ENCODE data around the gene MRM3.
"Not testable (repeated sequence)": the region's sequence is repeated elsewhere in the genome, so short reads cannot be mapped to it uniquely, and the experiment has no call there.

Gene MRM3

DNA sequence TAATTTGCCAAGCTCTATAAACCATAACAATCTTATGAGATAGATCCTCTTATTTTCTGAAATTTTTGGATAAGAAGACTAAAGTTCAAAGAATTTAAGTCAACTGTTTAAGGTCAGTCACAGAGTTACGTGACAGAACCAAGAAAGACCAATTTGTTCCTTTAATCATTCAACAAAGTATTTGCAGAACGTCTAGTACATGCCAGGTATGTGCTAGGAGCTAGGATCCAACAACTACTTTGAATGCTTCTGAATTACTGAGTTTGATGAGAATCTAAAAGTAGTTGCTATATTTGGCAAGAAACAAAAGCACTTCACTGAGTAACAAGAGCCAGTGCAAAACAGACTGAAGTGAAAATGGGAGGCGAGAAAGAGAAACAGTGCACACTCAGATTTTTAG, 15.1 kb upstream of the MRM3 start:
- POLR2A ChIA-PET, result interaction anchor here (1.0 kb wide), 1 partner anchor 14 kb away, joined by 4 read pairs; no protein-coding TSS in a partner anchor

DNA sequence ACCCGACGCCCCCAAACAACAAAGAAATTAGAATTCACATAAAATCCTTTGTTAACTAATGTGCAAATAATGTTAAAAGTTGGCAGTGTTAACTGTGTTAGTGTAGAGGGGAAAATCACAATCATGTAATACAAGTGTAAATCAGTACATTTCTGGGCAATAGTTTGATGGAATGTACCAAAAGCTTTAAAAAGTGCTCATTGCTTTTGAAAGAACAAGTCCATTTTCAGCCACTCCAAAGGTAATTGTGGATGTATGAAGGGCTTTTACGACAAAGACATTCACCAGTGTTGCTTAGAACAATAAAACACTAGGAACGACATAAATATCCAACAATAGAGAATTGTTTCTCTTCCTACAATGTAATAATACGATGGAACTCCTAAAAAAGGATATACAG, 9.1 kb upstream of the MRM3 start:
- TF ChIP-seq L3MBTL2 (conservative IDR thresholded peaks at IDR 0.05), result no peak
- ChIA-PET CTCF (interaction anchor here (0.7 kb wide), 1 partner anchor 124 kb away, joined by 5 read pairs; no protein-coding TSS in a partner anchor), POLR2A (interaction anchor here (1.3 kb wide), 1 partner anchor 9 kb away, joined by 6 read pairs; the partner anchor contains the start of gene GLOD4)
- DNase-seq (ENCODE audit: extremely low spot score), result no peak

More for the DNA sequence above, 15.1 kb upstream of the MRM3 start:
- DNase-seq (ENCODE audit: extremely low spot score), result no peak
- no peak for TF ChIP-seq CTBP1 (IDR thresholded peaks at IDR 0.05; ENCODE audit: borderline replicate concordance)
- TF ChIP-seq FOXA1 (IDR thresholded peaks at IDR 0.05), result no peak
- no peak for TF ChIP-seq ARNT (IDR thresholded peaks at IDR 0.05)
- no peak for TF ChIP-seq LEF1 (IDR thresholded peaks at IDR 0.05; ENCODE audit: borderline replicate concordance)
- TF ChIP-seq PKNOX1 (IDR thresholded peaks at IDR 0.05), result no peak
- TF ChIP-seq L3MBTL2 (conservative IDR thresholded peaks at IDR 0.05), result no peak
- TF ChIP-seq HDGF (IDR thresholded peaks at IDR 0.05; ENCODE audit: borderline replicate concordance), result no peak
- no peak for TF ChIP-seq ELF4 (IDR thresholded peaks at IDR 0.05)
- no peak for TF ChIP-seq BHLHE40 (IDR thresholded peaks at IDR 0.05; ENCODE audit: borderline replicate concordance)
- no peak for TF ChIP-seq SP1 (IDR thresholded peaks at IDR 0.05)
- no peak for TF ChIP-seq ZNF384 (IDR thresholded peaks at IDR 0.05)
- TF ChIP-seq NFRKB (IDR thresholded peaks at IDR 0.05), result no peak
- no peak for TF ChIP-seq FOXK2 (IDR thresholded peaks at IDR 0.05)
- no peak for TF ChIP-seq FOXM1 (IDR thresholded peaks at IDR 0.05; ENCODE audit: borderline replicate concordance)
- no peak for TF ChIP-seq TARDBP (IDR thresholded peaks at IDR 0.05)
- no peak for TF ChIP-seq SUZ12 (IDR thresholded peaks at IDR 0.05)
- CTCF ChIA-PET, result no interaction called here

DNA sequence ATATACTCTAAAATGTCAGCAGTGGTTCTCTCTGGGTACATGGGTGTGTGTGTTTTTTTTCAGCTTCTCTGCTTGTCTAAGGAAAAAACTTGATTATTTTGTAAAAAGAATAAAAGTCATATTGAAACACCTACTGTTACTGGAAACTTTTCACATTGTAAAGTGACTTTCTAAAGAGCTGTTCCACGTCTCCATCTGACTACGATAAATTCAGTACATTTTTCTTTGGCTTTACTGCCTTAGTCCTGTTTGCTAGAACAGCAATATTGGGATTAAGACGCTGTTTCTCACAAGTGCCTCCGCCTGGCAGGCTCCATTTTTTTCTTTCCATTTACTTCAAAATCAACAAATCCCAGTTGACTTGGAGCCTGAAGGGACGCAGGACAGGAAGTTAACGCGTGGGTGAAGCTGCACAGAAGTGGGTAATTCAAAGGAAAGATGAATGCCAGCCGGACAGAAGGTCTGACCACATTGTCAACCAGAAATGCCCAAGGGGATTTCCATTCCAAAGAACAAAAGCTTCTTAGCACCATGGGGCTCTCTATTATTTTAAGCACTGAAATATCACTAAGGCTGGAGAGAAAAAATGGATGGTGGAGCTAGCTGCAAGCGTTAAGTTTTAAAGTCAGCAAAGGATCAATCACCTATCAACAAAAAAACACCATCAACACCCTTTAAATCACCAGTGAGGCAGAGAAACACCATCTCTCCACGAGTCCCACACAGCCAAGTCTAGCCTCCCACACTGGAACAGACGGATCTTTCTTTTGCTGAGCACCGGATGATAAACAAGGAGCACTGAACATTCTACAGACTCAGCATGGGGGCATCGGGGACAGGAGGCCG, 8.5 kb upstream of the MRM3 start:
- CTCF ChIA-PET, result interaction anchor here (0.7 kb wide), 1 partner anchor 123 kb away, joined by 5 read pairs; no protein-coding TSS in a partner anchor
- POLR2A ChIA-PET, result interaction anchor here (1.3 kb wide), 1 partner anchor 8 kb away, joined by 6 read pairs; the partner anchor contains the start of gene GLOD4
- no peak for DNase-seq (ENCODE audit: extremely low spot score)
- no peak for TF ChIP-seq FOXK2 (IDR thresholded peaks at IDR 0.05)
- TF ChIP-seq FOXA1 (IDR thresholded peaks at IDR 0.05), result no peak
- TF ChIP-seq CTBP1 (IDR thresholded peaks at IDR 0.05; ENCODE audit: borderline replicate concordance), result no peak
- no peak for TF ChIP-seq SUZ12 (IDR thresholded peaks at IDR 0.05)
- no peak for TF ChIP-seq ZNF384 (IDR thresholded peaks at IDR 0.05)
- TF ChIP-seq L3MBTL2 (conservative IDR thresholded peaks at IDR 0.05), result no peak
- no peak for TF ChIP-seq ARNT (IDR thresholded peaks at IDR 0.05)
- no peak for TF ChIP-seq FOXM1 (IDR thresholded peaks at IDR 0.05; ENCODE audit: borderline replicate concordance)
- TF ChIP-seq SP1 (IDR thresholded peaks at IDR 0.05), result no peak

GRCh38 chr17:774313-774584, 7.9 kb upstream of the MRM3 start:
- TF ChIP-seq FOXK2 (IDR thresholded peaks at IDR 0.05), result no peak
- TF ChIP-seq SUZ12 (IDR thresholded peaks at IDR 0.05), result no peak
- no peak for TF ChIP-seq LEF1 (IDR thresholded peaks at IDR 0.05; ENCODE audit: borderline replicate concordance)
- TF ChIP-seq BHLHE40 (IDR thresholded peaks at IDR 0.05; ENCODE audit: borderline replicate concordance), result no peak
- no peak for TF ChIP-seq TARDBP (IDR thresholded peaks at IDR 0.05)
- TF ChIP-seq ARNT (IDR thresholded peaks at IDR 0.05), result no peak
- TF ChIP-seq HDGF (IDR thresholded peaks at IDR 0.05; ENCODE audit: borderline replicate concordance), result no peak
- no peak for TF ChIP-seq ELF4 (IDR thresholded peaks at IDR 0.05)
- TF ChIP-seq FOXA1 (IDR thresholded peaks at IDR 0.05), result no peak
- no peak for TF ChIP-seq ZNF384 (IDR thresholded peaks at IDR 0.05)
- TF ChIP-seq CTBP1 (IDR thresholded peaks at IDR 0.05; ENCODE audit: borderline replicate concordance), result no peak
- no peak for TF ChIP-seq L3MBTL2 (conservative IDR thresholded peaks at IDR 0.05)
- no peak for TF ChIP-seq SP1 (IDR thresholded peaks at IDR 0.05)
- no peak for TF ChIP-seq PKNOX1 (IDR thresholded peaks at IDR 0.05)
- TF ChIP-seq NFRKB (IDR thresholded peaks at IDR 0.05), result no peak
- TF ChIP-seq FOXM1 (IDR thresholded peaks at IDR 0.05; ENCODE audit: borderline replicate concordance), result no peak
- ChIA-PET CTCF (no interaction called here), POLR2A (interaction anchor here (1.3 kb wide), 1 partner anchor 7 kb away, joined by 6 read pairs; the partner anchor contains the start of gene GLOD4)
- DNase-seq (ENCODE audit: extremely low spot score), result no peak

GRCh38 chr17:778096-778495, 4.1 kb upstream of the MRM3 start:
- no peak for DNase-seq (ENCODE audit: extremely low spot score)
- CTCF ChIA-PET, result no interaction called here
- TF ChIP-seq LEF1 (IDR thresholded peaks at IDR 0.05; ENCODE audit: borderline replicate concordance) (no peak), NFRKB (IDR thresholded peaks at IDR 0.05) (no peak)
- POLR2A ChIA-PET, result no interaction called here

GRCh38 chr17:784143-784542, 2.0 kb downstream of the MRM3 start:
- CTCF ChIA-PET, result no interaction called here
- DNase-seq (ENCODE audit: extremely low spot score), result no peak
- POLR2A ChIA-PET, result interaction anchor here (3.5 kb wide), 1 partner anchor 196 kb away, joined by 16 read pairs; the partner anchor contains the start of gene NXN
- TF ChIP-seq SP1 (IDR thresholded peaks at IDR 0.05), result no peak
- no peak for TF ChIP-seq PKNOX1 (IDR thresholded peaks at IDR 0.05)
- TF ChIP-seq ARNT (IDR thresholded peaks at IDR 0.05), result no peak
- TF ChIP-seq FOXA1 (IDR thresholded peaks at IDR 0.05), result no peak
- TF ChIP-seq ELF4 (IDR thresholded peaks at IDR 0.05), result no peak
- TF ChIP-seq TARDBP (IDR thresholded peaks at IDR 0.05), result no peak
- TF ChIP-seq NFRKB (IDR thresholded peaks at IDR 0.05), result no peak
- no peak for TF ChIP-seq ZNF384 (IDR thresholded peaks at IDR 0.05)
- TF ChIP-seq HDGF (IDR thresholded peaks at IDR 0.05; ENCODE audit: borderline replicate concordance), result no peak
- TF ChIP-seq FOXK2 (IDR thresholded peaks at IDR 0.05), result no peak
- no peak for TF ChIP-seq SUZ12 (IDR thresholded peaks at IDR 0.05)
- no peak for TF ChIP-seq FOXM1 (IDR thresholded peaks at IDR 0.05; ENCODE audit: borderline replicate concordance)
- TF ChIP-seq L3MBTL2 (conservative IDR thresholded peaks at IDR 0.05), result no peak

- POLR2A ChIA-PET; CTCF ChIA-PET; DNase-seq (ENCODE audit: extremely low spot score): not testable (repeated sequence)
Measured at GRCh38 chr17:785901-786300, 3.7 kb downstream of the MRM3 start.
